H9 (cell line): ENCODE measurements around the gene GPX2. TPM values are rescaled to one million over a fixed set of nuclear protein-coding genes. Genes with fewer than 3 reads are reported as not detected.

Experiments used
- DNase-seq: peaks from one replicate; pipeline ENCODE4 v3.0.0-alpha.2; 2017
- H2AFZ ChIP-seq: one replicate; pipeline ENCODE4 v1.6.1; 2013; ENCODE audit warnings: mild to moderate bottlenecking, low read length, control low read depth, moderate library complexity
- H2AK5ac ChIP-seq: 2 replicates; pipeline ENCODE4 v1.6.1; 2013; ENCODE audit warnings: low read length, control low read depth, mixed read lengths; ENCODE audit not compliant: insufficient read length
- H2BK120ac ChIP-seq: one replicate; pipeline ENCODE4 v1.6.1; 2013; ENCODE audit warnings: low read depth, mild to moderate bottlenecking, low read length, control low read depth, inconsistent platforms; ENCODE audit not compliant: poor library complexity, severe bottlenecking
- H2BK12ac ChIP-seq: 2 replicates; pipeline ENCODE4 v1.6.1; 2013; ENCODE audit warnings: low read length, control low read depth, mixed read lengths, low read depth; ENCODE audit not compliant: insufficient read length
- H2BK15ac ChIP-seq: 2 replicates; pipeline ENCODE4 v1.6.1; 2013; ENCODE audit warnings: low read depth, low read length, control low read depth
- H2BK20ac ChIP-seq: one replicate; pipeline ENCODE4 v1.6.1; 2013; ENCODE audit warnings: low read depth, mild to moderate bottlenecking, low read length, control low read depth, inconsistent platforms; ENCODE audit not compliant: poor library complexity, severe bottlenecking
- H2BK5ac ChIP-seq: 2 replicates; pipeline ENCODE4 v1.6.1; 2013; ENCODE audit warnings: low read length, control low read depth, mixed read lengths; ENCODE audit not compliant: insufficient read length
- H3K14ac ChIP-seq: 2 replicates; pipeline ENCODE4 v1.6.1; 2013; ENCODE audit warnings: low read length, control low read depth; ENCODE audit not compliant: insufficient read depth
- H3K18ac ChIP-seq: 2 replicates; pipeline ENCODE4 v1.6.1; 2013; ENCODE audit warnings: low read depth, mild to moderate bottlenecking, mixed read lengths, low read length, control low read depth; ENCODE audit not compliant: insufficient read length
- H3K23ac ChIP-seq: 2 replicates; pipeline ENCODE4 v1.6.1; 2013; ENCODE audit warnings: low read length, control low read depth, mixed read lengths, low read depth; ENCODE audit not compliant: insufficient read length
- H3K23me2 ChIP-seq: 2 replicates; pipeline ENCODE4 v1.6.1; 2013; ENCODE audit warnings: low read depth, mild to moderate bottlenecking, mixed read lengths, low read length, control low read depth; ENCODE audit not compliant: insufficient read length, poor library complexity, severe bottlenecking
- H3K27ac ChIP-seq: 2 replicates; pipeline ENCODE4 v1.5.1; 2013; ENCODE audit warnings: low read length, control low read depth, mixed read lengths, low read depth; ENCODE audit not compliant: insufficient read length
- H3K27me3 ChIP-seq: 2 replicates; pipeline ENCODE4 v1.6.1; 2013; ENCODE audit warnings: low read length, control low read depth, inconsistent platforms; ENCODE audit not compliant: insufficient read depth
- H3K4ac ChIP-seq: 2 replicates; pipeline ENCODE4 v1.6.1; 2013; ENCODE audit warnings: low read depth, mild to moderate bottlenecking, control low read depth, inconsistent platforms, low read length, moderate library complexity
- H3K4me1 ChIP-seq: 2 replicates; pipeline ENCODE4 v1.6.1; 2013; ENCODE audit warnings: low read length, control low read depth, inconsistent platforms; ENCODE audit not compliant: insufficient read depth
- H3K4me2 ChIP-seq: 2 replicates; pipeline ENCODE4 v1.6.1; 2013; ENCODE audit warnings: low read length, control low read depth, mixed read lengths; ENCODE audit not compliant: insufficient read length, insufficient read depth
- H3K56ac ChIP-seq: 2 replicates; pipeline ENCODE4 v1.6.1; 2013; ENCODE audit warnings: low read depth, mild to moderate bottlenecking, mixed read lengths, low read length, control low read depth; ENCODE audit not compliant: insufficient read length
- H3K79me1 ChIP-seq: 2 replicates; pipeline ENCODE4 v1.6.1; 2013; ENCODE audit warnings: low read depth, mild to moderate bottlenecking, moderate library complexity, low read length, control low read depth, inconsistent platforms; ENCODE audit not compliant: insufficient read depth, poor library complexity, severe bottlenecking
- H3K79me2 ChIP-seq: 2 replicates; pipeline ENCODE4 v1.6.1; 2013; ENCODE audit warnings: low read length, control low read depth, inconsistent platforms; ENCODE audit not compliant: insufficient read depth
- H3K9ac ChIP-seq: 2 replicates; pipeline ENCODE4 v1.6.1; 2013; ENCODE audit warnings: low read length, control low read depth, mixed read lengths; ENCODE audit not compliant: insufficient read length; ENCODE audit errors: extremely low read depth
- H3K9me3 ChIP-seq: one replicate; pipeline ENCODE4 v1.6.1; 2013; ENCODE audit warnings: low read depth, low read length, inconsistent platforms; ENCODE audit not compliant: control insufficient read depth
- H3T11ph ChIP-seq: one replicate; pipeline ENCODE4 v1.6.1; 2013; ENCODE audit warnings: mild to moderate bottlenecking, low read length, control low read depth, inconsistent platforms
- H4K20me1 ChIP-seq: one replicate; pipeline ENCODE4 v1.6.1; 2013; ENCODE audit not compliant: control insufficient read depth, insufficient read length, insufficient read depth
- H4K5ac ChIP-seq: 2 replicates; pipeline ENCODE4 v1.6.1; 2013; ENCODE audit warnings: low read depth, mild to moderate bottlenecking, mixed read lengths, low read length, control low read depth; ENCODE audit not compliant: insufficient read length
- H4K8ac ChIP-seq: replicated peaks from 2 replicates; pipeline ENCODE4 v1.6.1; 2013; ENCODE audit warnings: low read length, control low read depth, mixed read lengths, low read depth; ENCODE audit not compliant: insufficient read length
- H4K91ac ChIP-seq: 2 replicates; pipeline ENCODE4 v1.6.1; 2013; ENCODE audit warnings: low read depth, mild to moderate bottlenecking, moderate library complexity, mixed read lengths, low read length, control low read depth; ENCODE audit not compliant: insufficient read length
- H3K27ac Mint-ChIP-seq, 3 experiments: 2 replicates in 2 of 3; 3 replicates in 1 of 3; pipeline ENCODE4 v1.8.0; 2020 to 2021; ENCODE audit warnings: mixed read lengths in 3 of 3, mild to moderate bottlenecking in 1 of 3, moderate library complexity in 1 of 3
- H3K27me3 Mint-ChIP-seq: 2 replicates; pipeline ENCODE4 v1.8.0; 2021; ENCODE audit warnings: low read depth, mild to moderate bottlenecking, moderate library complexity, mixed read lengths
- H3K36me3 Mint-ChIP-seq, 3 experiments: 2 replicates in 2 of 3; 3 replicates in 1 of 3; pipeline ENCODE4 v1.8.0; 2020 to 2021; ENCODE audit warnings: low read depth in 3 of 3, mixed read lengths in 3 of 3; ENCODE audit not compliant: insufficient read depth in 1 of 3
- H3K4me1 Mint-ChIP-seq, 2 experiments: 2 replicates each; pipeline ENCODE4 v1.8.0; 2020; ENCODE audit warnings: mixed read lengths in 2 of 2
- H3K4me3 Mint-ChIP-seq, 2 experiments: 2 replicates in 1 of 2; 3 replicates in 1 of 2; pipeline ENCODE4 v1.8.0; 2020 to 2021; ENCODE audit warnings: mild to moderate bottlenecking in 2 of 2, mixed read lengths in 2 of 2, moderate library complexity in 1 of 2
- H3K9me3 Mint-ChIP-seq, 2 experiments: 2 replicates in 1 of 2; 3 replicates in 1 of 2; pipeline ENCODE4 v1.8.0; 2020; ENCODE audit warnings: mild to moderate bottlenecking in 2 of 2, mixed read lengths in 2 of 2, moderate library complexity in 1 of 2
- CTCF ChIP-seq: fragments of 200-600 bp; sonication (generic); conservative IDR thresholded peaks from 3 replicates; pipeline ENCODE4 v1.8.0; 2021; ENCODE audit warnings: antibody characterized with exemption, mild to moderate bottlenecking
- WGBS: extraction: QIAGEN DNeasy Blood & Tissue Kit; methylation state at CpG from one replicate; pipeline ENCODE4 v1.1.7; 2013; ENCODE audit warnings: missing lambda C conversion rate, low lambda C conversion rate, mixed read lengths; ENCODE audit not compliant: insufficient read length; ENCODE audit errors: extremely low coverage; 5-methylcytosine and 5-hydroxymethylcytosine counted together
- total RNA-seq: library from RNA; stranded (reverse); gene quantifications from 2 replicates; pipeline ENCODE4 v1.2.1, GENCODE V29; 2021

GPX2 gene
- total RNA-seq, 1 experiment from 2014 or later: 0.79 TPM

- Histone ChIP-seq H2BK12ac (no peak overlapping the region), H3K79me1 (no peaks in the 10 kb centered on the region), H4K5ac (no peak overlapping the region), H2BK15ac (no peak overlapping the region), H3K4ac (no peak overlapping the region), H3K14ac (no peak overlapping the region), H4K20me1 (no peaks in the 10 kb centered on the region), H3K79me2 (no peaks in the 10 kb centered on the region), H3K4me1 (no peaks in the 10 kb centered on the region), H3K4me2 (no peak overlapping the region), H3K23me2 (no peaks in the 10 kb centered on the region), H4K91ac (no peak overlapping the region), H3K56ac (no peak overlapping the region), H3T11ph (no peak overlapping the region), H2AK5ac (no peak overlapping the region), H3K27me3 (no peaks in the 10 kb centered on the region), H2BK120ac (no peak overlapping the region), H3K27ac (no peak overlapping the region), H2BK20ac (no peak overlapping the region), H2AFZ (no peak overlapping the region), H3K9me3 (no peaks in the 10 kb centered on the region), H3K23ac (no peak overlapping the region), H2BK5ac (no peak overlapping the region), H3K9ac (no peak overlapping the region), H3K18ac (no peak overlapping the region), H4K8ac (no peak overlapping the region)
- WGBS: no CpG with 5 or more reads among the region's 2 CpGs
- Mint-ChIP-seq H3K27ac (no peak overlapping the region), H3K9me3 (no peaks in the 10 kb centered on the region), H3K4me3 (no peak overlapping the region), H3K4me1 (no peaks in the 10 kb centered on the region), H3K27me3 (no peaks in the 10 kb centered on the region), H3K36me3 (peaks cover 0 to 33% (median 22%) of the 10 kb centered on the region in 3 experiments; a peak in 6 of 7 replicates)
- DNase-seq: no peak
- no peak for TF ChIP-seq CTCF
These were observed 7.0 kb downstream of the GPX2 start for GRCh38 chr14:64935508-64935907.
